Keratinocyte (primary cell): Measurements from ENCODE around the gene ASH1L.

Experiments
- CTCF ChIP-seq, 3 experiments: IDR thresholded peaks in 1 of 3; conservative IDR thresholded peaks in 1 of 3; optimal IDR thresholded peaks in 1 of 3; 2 replicates in 2 of 3; 3 replicates in 1 of 3; pipeline versions ENCODE3 to v1.5.1; 2011; ENCODE audit warnings: low read length in 3 of 3, mild to moderate bottlenecking in 3 of 3, moderate library complexity in 2 of 3, control low read depth in 1 of 3, inconsistent platforms in 1 of 3; ENCODE audit not compliant: insufficient read depth in 2 of 3; ENCODE audit errors: extremely low read depth in 1 of 3
- EZH2 ChIP-seq: IDR thresholded peaks from one replicate; pipeline ENCODE4 v1.6.1; 2012; ENCODE audit warnings: inconsistent platforms, mild to moderate bottlenecking, low read length, moderate library complexity

GRCh38 chr1:155548706-155549105 lies 13.9 kb downstream of the ASH1L start:
- TF ChIP-seq CTCF (optimal IDR thresholded peaks at IDR 0.05 in 1 of 3, IDR thresholded peaks at IDR 0.05 in 1 of 3, conservative IDR thresholded peaks at IDR 0.05 in 1 of 3; ENCODE audit: extremely low read depth in 1 of 3, insufficient read depth in 2 of 3, low read length in 3 of 3) = no peak
- no peak for TF ChIP-seq EZH2
